ENCODE results near the gene MLIP.

MLIP gene

DNA sequence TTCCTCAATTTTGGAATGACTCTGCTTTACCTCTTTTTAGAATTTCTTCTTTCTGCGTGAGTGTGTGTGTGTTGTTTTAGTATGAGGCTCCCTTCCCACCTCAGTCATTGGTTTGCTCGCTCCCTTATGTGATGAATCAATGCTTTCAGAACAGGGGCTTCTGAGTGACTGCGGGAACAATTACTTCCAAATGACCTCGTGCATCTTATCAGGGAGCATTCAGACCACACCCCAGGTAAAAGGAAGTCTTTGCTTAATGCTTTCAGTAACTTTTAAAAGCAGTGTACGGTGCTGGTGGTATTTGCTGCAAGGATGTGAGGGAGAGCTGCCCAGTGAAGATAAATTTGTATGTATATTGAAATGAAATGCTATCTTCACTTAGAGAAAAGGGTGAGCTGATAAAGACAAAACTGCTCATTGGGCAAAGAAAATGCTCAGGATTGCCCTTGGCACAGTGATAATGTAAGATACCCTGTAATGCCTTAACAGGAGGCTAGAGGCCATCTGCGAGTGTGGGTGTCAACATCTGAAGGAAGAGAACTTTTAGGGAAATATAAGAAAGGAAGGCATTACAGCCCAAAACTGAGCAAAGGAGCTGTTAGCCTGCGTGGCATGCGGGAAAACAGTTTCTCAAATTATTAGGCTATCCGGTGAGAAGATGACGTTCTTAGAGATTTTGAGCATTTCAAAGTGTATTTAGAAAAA is at the start of gene MLIP:
Gene MLIP, plus strand, starts transcription at position 103 of the 705 bp plus-strand sequence. Its CDS starts 37 bp downstream, at position 140.
- DNase-seq (ENCODE audit: low read depth, low spot score): no peak
- Histone ChIP-seq H3K27me3 (ENCODE audit: insufficient read depth, insufficient read length) (no peaks in the 10 kb centered on the region), H3K9ac (ENCODE audit: insufficient read length, low read depth) (no peak within 1 kb of the TSS), H3K36me3 (ENCODE audit: insufficient read depth, insufficient read length, low read length) (no peaks in the 10 kb centered on the region), H3K9me3 (ENCODE audit: insufficient read depth, low read length) (no peaks in the 10 kb centered on the region), H3K4me1 (ENCODE audit: insufficient read depth, insufficient read length) (no peaks in the 10 kb centered on the region), H3K4me3 (ENCODE audit: insufficient read length, low read depth) (no peak within 1 kb of the TSS)
- no peak for TF ChIP-seq SUZ12 (IDR thresholded peaks at IDR 0.05; ENCODE audit: extremely low read depth, insufficient read depth, insufficient read length)
- no peak for TF ChIP-seq YY1 (IDR thresholded peaks at IDR 0.05; ENCODE audit: insufficient read depth, insufficient read length)
- no peak for TF ChIP-seq ZNF274 (IDR thresholded peaks at IDR 0.05; ENCODE audit: low read depth, low read length)

DNA sequence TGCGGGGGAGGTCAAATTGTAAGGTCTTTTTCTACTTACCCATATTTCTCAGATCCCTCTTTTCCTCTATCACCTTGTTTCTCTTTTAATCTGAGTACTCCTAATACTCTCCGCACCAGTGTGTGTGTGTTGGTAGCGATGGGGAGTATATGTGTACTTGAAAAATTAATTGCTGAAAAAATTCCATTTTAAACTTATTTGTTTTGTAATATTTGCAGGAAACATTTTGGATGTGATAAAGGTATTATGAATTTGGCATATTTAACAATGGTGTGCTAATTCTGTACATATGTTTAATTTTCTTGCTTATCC is 48.1 kb upstream of the MLIP start:
- Histone ChIP-seq H3K9ac (ENCODE audit: insufficient read length, low read depth) (no peak overlapping the region), H3K4me1 (ENCODE audit: insufficient read depth, insufficient read length) (no peaks in the 10 kb centered on the region), H3K4me3 (ENCODE audit: insufficient read length, low read depth) (no peak overlapping the region), H3K36me3 (ENCODE audit: insufficient read depth, insufficient read length, low read length) (no peaks in the 10 kb centered on the region), H3K9me3 (ENCODE audit: insufficient read depth, low read length) (peaks cover 3% of the 10 kb centered on the region), H3K27me3 (ENCODE audit: insufficient read depth, insufficient read length) (no peaks in the 10 kb centered on the region)
- TF ChIP-seq YY1 (IDR thresholded peaks at IDR 0.05; ENCODE audit: insufficient read depth, insufficient read length) (no peak), ZNF274 (IDR thresholded peaks at IDR 0.05; ENCODE audit: low read depth, low read length) (no peak), SUZ12 (IDR thresholded peaks at IDR 0.05; ENCODE audit: extremely low read depth, insufficient read depth, insufficient read length) (no peak)
- DNase-seq (ENCODE audit: low read depth, low spot score): no peak

DNA sequence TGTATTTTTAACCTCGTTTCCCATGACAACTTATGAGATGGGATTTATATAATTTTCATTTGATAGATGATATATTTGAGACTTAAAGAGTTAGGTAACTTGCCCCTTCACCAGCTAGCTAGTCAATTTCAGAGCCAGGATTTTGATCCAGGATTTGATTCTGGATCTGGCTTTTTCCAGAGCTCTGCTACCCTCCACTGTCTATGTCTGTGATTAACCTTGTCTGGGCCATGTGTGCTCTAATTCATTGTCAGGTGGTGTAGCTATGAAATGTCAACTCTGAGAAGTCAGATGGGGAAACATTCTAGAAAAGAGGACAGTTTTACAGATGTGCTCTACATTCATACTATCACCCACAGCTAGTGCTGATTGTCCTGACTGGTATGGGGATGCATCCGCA is 42.5 kb upstream of the MLIP start:
- Histone ChIP-seq H3K27me3 (ENCODE audit: insufficient read depth, insufficient read length) (no peaks in the 10 kb centered on the region), H3K36me3 (ENCODE audit: insufficient read depth, insufficient read length, low read length) (no peaks in the 10 kb centered on the region), H3K9ac (ENCODE audit: insufficient read length, low read depth) (no peak overlapping the region), H3K4me3 (ENCODE audit: insufficient read length, low read depth) (no peak overlapping the region), H3K4me1 (ENCODE audit: insufficient read depth, insufficient read length) (no peaks in the 10 kb centered on the region), H3K9me3 (ENCODE audit: insufficient read depth, low read length) (no peaks in the 10 kb centered on the region)
- DNase-seq (ENCODE audit: low read depth, low spot score): no peak
- TF ChIP-seq SUZ12 (IDR thresholded peaks at IDR 0.05; ENCODE audit: extremely low read depth, insufficient read depth, insufficient read length) (no peak), YY1 (IDR thresholded peaks at IDR 0.05; ENCODE audit: insufficient read depth, insufficient read length) (no peak), ZNF274 (IDR thresholded peaks at IDR 0.05; ENCODE audit: low read depth, low read length) (no peak)

DNA sequence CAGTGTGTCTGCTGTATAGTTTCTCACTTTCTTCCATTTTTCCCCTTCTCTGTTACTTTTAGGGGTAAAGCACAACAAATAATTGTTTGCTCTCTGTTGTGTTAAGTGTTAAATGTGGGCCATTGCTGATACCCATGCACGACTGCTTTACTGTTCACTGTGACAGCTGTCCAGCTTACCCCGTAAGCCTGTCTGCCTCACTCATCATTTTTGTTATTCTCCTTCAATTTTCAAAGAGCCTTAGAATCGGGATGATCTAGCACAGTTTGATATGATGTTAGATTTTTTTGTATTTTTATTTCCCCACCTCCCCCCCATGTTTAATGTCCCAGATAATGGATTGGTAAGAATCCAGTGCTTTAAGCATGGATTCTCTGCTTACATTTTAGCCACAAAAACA is 41.2 kb upstream of the MLIP start:
- no peak for TF ChIP-seq YY1 (IDR thresholded peaks at IDR 0.05; ENCODE audit: insufficient read depth, insufficient read length)
- no peak for TF ChIP-seq ZNF274 (IDR thresholded peaks at IDR 0.05; ENCODE audit: low read depth, low read length)
- TF ChIP-seq SUZ12 (IDR thresholded peaks at IDR 0.05; ENCODE audit: extremely low read depth, insufficient read depth, insufficient read length): no peak
- H3K4me3 ChIP-seq (ENCODE audit: insufficient read length, low read depth): no peak overlapping the region
- no peaks in the 10 kb centered on the region for H3K4me1 ChIP-seq (ENCODE audit: insufficient read depth, insufficient read length)
- no peak overlapping the region for H3K9ac ChIP-seq (ENCODE audit: insufficient read length, low read depth)
- H3K9me3 ChIP-seq (ENCODE audit: insufficient read depth, low read length): no peaks in the 10 kb centered on the region
- no peak for DNase-seq (ENCODE audit: low read depth, low spot score)
- H3K27me3 ChIP-seq (ENCODE audit: insufficient read depth, insufficient read length): no peaks in the 10 kb centered on the region
- no peaks in the 10 kb centered on the region for H3K36me3 ChIP-seq (ENCODE audit: insufficient read depth, insufficient read length, low read length)

DNA sequence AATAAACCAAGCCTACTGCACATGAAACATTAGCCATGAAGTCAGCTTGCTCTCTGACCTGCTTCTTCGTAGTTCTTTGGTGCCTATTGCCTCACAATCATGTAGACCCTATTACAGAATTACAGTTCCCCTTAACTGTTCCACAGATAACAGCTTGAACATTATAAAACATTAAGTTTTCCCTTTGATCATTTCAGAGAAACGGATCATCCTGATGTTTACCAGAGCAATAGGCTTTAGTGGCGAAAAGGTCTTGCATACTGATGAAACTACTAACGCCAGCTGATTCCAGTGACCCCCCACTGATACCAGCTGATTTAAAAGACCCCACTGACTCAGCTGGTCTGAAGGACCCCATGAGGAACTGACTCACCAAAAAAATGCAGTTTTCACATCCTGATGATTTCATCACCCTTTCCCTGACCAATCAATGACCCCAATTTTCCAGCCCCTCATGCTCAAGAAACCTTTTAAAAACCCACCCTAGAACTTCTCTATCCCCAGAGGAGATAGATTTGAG is 39.4 kb upstream of the MLIP start:
- H3K4me3 ChIP-seq (ENCODE audit: insufficient read length, low read depth): no peak overlapping the region
- H3K9ac ChIP-seq (ENCODE audit: insufficient read length, low read depth): no peak overlapping the region
- H3K9me3 ChIP-seq (ENCODE audit: insufficient read depth, low read length): no peaks in the 10 kb centered on the region
- no peaks in the 10 kb centered on the region for H3K4me1 ChIP-seq (ENCODE audit: insufficient read depth, insufficient read length)
- no peak for DNase-seq (ENCODE audit: low read depth, low spot score)
- H3K27me3 ChIP-seq (ENCODE audit: insufficient read depth, insufficient read length): no peaks in the 10 kb centered on the region
- TF ChIP-seq ZNF274 (IDR thresholded peaks at IDR 0.05; ENCODE audit: low read depth, low read length): no peak
- no peak for TF ChIP-seq SUZ12 (IDR thresholded peaks at IDR 0.05; ENCODE audit: extremely low read depth, insufficient read depth, insufficient read length)
- no peak for TF ChIP-seq YY1 (IDR thresholded peaks at IDR 0.05; ENCODE audit: insufficient read depth, insufficient read length)
- no peaks in the 10 kb centered on the region for H3K36me3 ChIP-seq (ENCODE audit: insufficient read depth, insufficient read length, low read length)

- Histone ChIP-seq H3K36me3 (ENCODE audit: insufficient read depth, insufficient read length, low read length) (no peaks in the 10 kb centered on the region), H3K27me3 (ENCODE audit: insufficient read depth, insufficient read length) (no peaks in the 10 kb centered on the region), H3K4me3 (ENCODE audit: insufficient read length, low read depth) (no peak overlapping the region), H3K4me1 (ENCODE audit: insufficient read depth, insufficient read length) (no peaks in the 10 kb centered on the region), H3K9ac (ENCODE audit: insufficient read length, low read depth) (no peak overlapping the region), H3K9me3 (ENCODE audit: insufficient read depth, low read length) (no peaks in the 10 kb centered on the region)
- DNase-seq (ENCODE audit: low read depth, low spot score): no peak
- TF ChIP-seq YY1 (IDR thresholded peaks at IDR 0.05; ENCODE audit: insufficient read depth, insufficient read length) (no peak), ZNF274 (IDR thresholded peaks at IDR 0.05; ENCODE audit: low read depth, low read length) (no peak), SUZ12 (IDR thresholded peaks at IDR 0.05; ENCODE audit: extremely low read depth, insufficient read depth, insufficient read length) (no peak)
These were observed 38.5 kb upstream of the MLIP start for GRCh38 chr6:54072635-54073313.

DNA sequence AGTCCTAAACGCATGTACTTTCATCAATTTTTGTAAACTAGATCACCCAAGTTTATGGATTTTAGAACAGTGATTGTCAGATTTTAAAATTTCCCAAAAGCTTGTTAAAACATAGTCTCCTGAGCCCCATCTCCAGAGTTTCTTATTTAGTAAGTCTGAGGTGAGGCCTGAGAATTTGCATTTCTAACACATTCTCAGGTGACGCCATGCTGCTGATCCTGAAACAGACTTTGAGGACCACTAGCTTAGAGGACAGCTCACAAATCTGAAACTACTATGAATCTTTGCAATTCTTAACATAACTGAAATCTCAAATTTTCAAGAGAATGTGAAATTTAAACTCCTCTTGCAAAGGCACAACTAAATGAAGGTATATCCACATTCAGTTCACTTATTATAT is 37.8 kb upstream of the MLIP start:
- H3K4me1 ChIP-seq (ENCODE audit: insufficient read depth, insufficient read length): no peaks in the 10 kb centered on the region
- H3K4me3 ChIP-seq (ENCODE audit: insufficient read length, low read depth): no peak overlapping the region
- TF ChIP-seq ZNF274 (IDR thresholded peaks at IDR 0.05; ENCODE audit: low read depth, low read length) (no peak), YY1 (IDR thresholded peaks at IDR 0.05; ENCODE audit: insufficient read depth, insufficient read length) (no peak), SUZ12 (IDR thresholded peaks at IDR 0.05; ENCODE audit: extremely low read depth, insufficient read depth, insufficient read length) (no peak)
- H3K9me3 ChIP-seq (ENCODE audit: insufficient read depth, low read length): no peaks in the 10 kb centered on the region
- no peaks in the 10 kb centered on the region for H3K36me3 ChIP-seq (ENCODE audit: insufficient read depth, insufficient read length, low read length)
- no peak overlapping the region for H3K9ac ChIP-seq (ENCODE audit: insufficient read length, low read depth)
- no peaks in the 10 kb centered on the region for H3K27me3 ChIP-seq (ENCODE audit: insufficient read depth, insufficient read length)
- DNase-seq (ENCODE audit: low read depth, low spot score): no peak
